Omental fat pad (tissue), 4 donors: ENCODE results near the gene TRIM41. TPM values are rescaled to one million over a fixed set of nuclear protein-coding genes. Genes with fewer than 3 reads are reported as not detected.

ENCODE experiments used
- ATAC-seq: fragments of 150-250 bp; one replicate; pipeline ENCODE4 v1.9.1; 2016; ENCODE audit warnings: mild to moderate bottlenecking, moderate library complexity; ENCODE audit not compliant: low FRiP score
- DNase-seq: peaks from one replicate; pipeline ENCODE4 v3.0.0-alpha.2; 2019; ENCODE audit warnings: low spot score
- total RNA-seq, 4 donors: library from RNA; depleted of rRNA; stranded (reverse); fragments of >200 nt; gene quantifications; one replicate each; pipeline ENCODE4 v1.1.0, GENCODE V29; 2016
- TF ChIP-seq, protein P1 (sequence below), 3 donors: fragments of 450-650 bp; IDR thresholded peaks; one replicate each; pipeline ENCODE4 v1.5.1; 2016 to 2017; ENCODE audit warnings: antibody characterized with exemption in 3 of 3, mild to moderate bottlenecking in 3 of 3, moderate library complexity in 2 of 3

TRIM41 gene
- total RNA-seq, 4 donors from 2014 or later = 9.8 to 16.4 (median 12.6) TPM

DNA sequence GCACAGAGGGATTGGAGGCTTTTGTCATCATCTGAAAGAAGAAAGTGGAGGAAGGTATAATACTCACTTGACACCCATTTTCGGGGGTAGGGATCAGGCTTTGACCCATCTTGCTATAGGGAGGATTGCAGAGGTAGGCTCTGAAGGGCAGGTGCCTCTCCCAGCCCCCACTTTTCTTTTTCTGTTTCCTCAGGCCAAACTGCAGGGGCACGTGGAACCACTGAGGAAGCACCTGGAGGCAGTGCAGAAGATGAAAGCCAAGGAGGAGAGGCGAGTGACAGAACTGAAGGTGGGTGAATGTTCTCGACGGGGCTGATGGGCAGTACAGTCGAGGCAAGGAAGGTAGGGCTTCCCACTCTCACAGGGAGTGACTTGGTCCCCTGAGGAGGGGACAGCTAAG lies 7.5 kb downstream of the TRIM41 start:
- ATAC-seq (no peak), DNase-seq (no peak)
- TF ChIP-seq, protein P1, sequence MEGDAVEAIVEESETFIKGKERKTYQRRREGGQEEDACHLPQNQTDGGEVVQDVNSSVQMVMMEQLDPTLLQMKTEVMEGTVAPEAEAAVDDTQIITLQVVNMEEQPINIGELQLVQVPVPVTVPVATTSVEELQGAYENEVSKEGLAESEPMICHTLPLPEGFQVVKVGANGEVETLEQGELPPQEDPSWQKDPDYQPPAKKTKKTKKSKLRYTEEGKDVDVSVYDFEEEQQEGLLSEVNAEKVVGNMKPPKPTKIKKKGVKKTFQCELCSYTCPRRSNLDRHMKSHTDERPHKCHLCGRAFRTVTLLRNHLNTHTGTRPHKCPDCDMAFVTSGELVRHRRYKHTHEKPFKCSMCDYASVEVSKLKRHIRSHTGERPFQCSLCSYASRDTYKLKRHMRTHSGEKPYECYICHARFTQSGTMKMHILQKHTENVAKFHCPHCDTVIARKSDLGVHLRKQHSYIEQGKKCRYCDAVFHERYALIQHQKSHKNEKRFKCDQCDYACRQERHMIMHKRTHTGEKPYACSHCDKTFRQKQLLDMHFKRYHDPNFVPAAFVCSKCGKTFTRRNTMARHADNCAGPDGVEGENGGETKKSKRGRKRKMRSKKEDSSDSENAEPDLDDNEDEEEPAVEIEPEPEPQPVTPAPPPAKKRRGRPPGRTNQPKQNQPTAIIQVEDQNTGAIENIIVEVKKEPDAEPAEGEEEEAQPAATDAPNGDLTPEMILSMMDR (IDR thresholded peaks at IDR 0.05) = no peak

DNA sequence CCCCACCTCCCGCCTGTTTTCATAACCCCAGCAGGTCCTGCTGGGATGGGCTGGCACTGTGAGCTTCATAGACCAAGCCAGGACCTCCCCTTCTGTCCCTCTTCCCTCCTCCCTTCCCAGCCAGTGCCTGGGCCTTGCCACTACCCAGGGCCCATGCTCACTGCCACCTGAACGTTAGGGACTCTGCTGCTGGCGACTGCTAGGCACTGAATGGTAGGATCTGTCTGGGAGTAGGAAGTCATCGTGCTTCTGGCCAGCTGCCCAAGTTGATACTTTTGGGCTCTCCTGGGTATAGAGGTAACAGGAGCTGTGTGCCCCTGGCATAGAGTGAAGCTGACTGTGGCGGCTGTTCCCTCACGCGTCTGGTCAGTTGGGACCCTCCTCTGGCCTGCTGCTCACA lies 8.4 kb downstream of the TRIM41 start:
- DNase-seq (no peak), ATAC-seq (no peak)
- TF ChIP-seq, protein P1 (IDR thresholded peaks at IDR 0.05) = no peak

DNA sequence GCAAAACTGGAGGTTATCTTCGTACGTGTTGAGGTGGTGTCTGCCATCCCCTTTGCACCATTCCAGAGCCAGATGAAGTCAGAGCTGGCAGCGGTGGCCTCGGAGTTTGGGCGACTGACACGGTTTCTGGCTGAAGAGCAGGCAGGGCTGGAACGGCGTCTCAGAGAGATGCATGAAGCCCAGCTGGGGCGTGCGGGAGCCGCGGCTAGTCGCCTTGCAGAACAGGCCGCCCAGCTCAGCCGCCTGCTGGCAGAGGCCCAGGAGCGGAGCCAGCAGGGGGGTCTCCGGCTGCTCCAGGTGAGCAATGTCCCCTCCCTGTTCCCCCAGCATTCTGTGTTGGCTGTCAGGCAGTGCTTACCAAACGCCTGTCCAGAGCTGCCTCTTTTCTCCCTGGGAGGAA lies 9.5 kb downstream of the TRIM41 start:
- TF ChIP-seq, protein P1 (IDR thresholded peaks at IDR 0.05) = no peak
- DNase-seq (no peak), ATAC-seq (no peak)

DNA sequence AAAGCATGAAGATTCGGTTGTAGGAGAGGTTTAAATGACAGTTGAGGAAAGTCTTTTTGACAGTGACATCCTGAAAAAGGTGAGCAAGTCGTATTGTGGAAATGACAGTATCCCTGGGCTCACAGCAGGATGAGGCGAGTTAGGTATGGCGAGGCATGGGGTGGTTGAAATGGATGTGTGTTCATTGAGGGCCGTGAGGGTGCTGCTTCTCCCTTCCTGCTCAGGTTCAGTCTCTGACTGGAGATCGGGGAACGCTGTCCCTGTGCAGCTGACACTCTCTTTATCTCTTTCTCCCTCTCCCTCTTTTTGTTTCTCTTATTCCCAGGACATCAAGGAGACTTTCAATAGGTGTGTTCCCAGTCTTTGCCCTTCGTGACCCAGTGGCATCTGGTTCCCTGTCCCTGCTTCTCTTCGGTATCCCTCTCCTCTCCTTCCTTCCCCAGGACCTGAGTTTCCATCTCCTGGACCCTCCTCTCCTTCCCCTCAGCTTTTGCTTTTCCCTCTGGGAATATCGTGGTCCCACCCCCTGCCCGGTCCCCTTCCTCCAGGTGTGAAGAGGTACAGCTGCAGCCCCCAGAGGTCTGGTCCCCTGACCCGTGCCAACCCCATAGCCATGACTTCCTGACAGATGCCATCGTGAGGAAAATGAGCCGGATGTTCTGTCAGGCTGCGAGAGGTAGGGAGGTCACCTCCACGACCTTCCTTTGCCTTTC lies 10.2 kb downstream of the TRIM41 start:
- ATAC-seq = no peak
- TF ChIP-seq, protein P1 (IDR thresholded peaks at IDR 0.05) = no peak
- no peak for DNase-seq

DNA sequence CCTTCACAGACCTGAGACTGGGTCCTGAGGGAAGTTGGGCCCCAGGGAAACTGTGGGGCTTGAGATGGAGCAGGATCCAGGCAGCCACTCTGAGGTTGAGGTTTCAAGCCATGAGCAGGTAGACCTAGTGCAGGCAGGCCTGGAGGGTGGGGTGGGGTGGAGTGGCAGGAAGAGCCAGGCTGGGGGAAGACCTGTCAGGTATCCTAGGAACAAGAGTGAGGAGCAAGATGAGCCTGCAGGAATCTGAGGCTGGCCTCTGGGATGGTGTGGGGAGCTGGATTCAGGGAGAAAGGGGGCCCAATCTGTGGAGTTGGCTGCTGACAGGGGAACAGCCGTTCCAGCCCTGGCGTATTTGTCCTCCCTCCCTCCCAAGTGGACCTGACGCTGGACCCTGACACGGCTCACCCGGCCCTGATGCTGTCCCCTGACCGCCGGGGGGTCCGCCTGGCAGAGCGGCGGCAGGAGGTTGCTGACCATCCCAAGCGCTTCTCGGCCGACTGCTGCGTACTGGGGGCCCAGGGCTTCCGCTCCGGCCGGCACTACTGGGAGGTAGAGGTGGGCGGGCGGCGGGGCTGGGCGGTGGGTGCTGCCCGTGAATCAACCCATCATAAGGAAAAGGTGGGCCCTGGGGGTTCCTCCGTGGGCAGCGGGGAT lies 10.8 kb downstream of the TRIM41 start:
- DNase-seq = no peak
- TF ChIP-seq, protein P1 (IDR thresholded peaks at IDR 0.05) = no peak
- ATAC-seq = no peak

DNA sequence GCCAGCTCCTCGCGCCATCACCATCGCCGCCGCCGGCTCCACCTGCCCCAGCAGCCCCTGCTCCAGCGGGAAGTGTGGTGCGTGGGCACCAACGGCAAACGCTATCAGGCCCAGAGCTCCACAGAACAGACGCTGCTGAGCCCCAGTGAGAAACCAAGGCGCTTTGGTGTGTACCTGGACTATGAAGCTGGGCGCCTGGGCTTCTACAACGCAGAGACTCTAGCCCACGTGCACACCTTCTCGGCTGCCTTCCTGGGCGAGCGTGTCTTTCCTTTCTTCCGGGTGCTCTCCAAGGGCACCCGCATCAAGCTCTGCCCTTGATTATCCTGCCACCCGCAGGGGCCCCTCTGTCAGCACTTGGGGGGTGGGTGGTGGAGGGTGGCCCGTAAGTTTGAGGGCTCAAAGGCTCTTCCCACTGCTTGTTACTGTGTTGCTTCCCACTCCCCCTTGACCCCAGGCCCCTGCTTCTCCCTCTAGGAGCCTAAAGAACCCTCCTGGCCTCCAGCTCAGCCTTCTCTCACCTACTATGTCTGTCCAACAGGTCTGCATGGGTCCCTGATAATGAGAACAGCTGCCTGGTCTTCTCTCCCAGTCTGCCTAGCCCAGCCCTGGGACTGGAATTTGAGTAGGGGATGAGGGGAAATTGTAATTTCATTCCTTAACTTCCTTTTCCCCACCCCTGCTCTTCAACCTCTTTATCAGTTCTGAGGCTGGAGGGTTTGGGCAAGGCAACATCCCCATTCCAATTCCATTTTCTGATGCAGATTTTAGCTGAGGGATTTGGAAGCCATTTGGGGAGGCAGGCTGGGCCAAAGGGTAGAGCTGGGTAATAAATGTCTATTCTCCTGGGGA lies 11.6 kb downstream of the TRIM41 start:
- DNase-seq (no peak), ATAC-seq (no peak)
- TF ChIP-seq, protein P1 (IDR thresholded peaks at IDR 0.05) = no peak
